HUDEP-2 (cell line): ENCODE data around the gene LAPTM5.

Experiments used
- DNase-seq, 76 experiments: peaks; one replicate each; lab custom pipeline; 2025; ENCODE audit not compliant: unreplicated experiment in 76 of 76; lab: John Stamatoyannopoulos, UW

LAPTM5 gene

GRCh38 chr1:30721341-30721793 is 36.2 kb downstream of the LAPTM5 start:
- no peak for DNase-seq

- DNase-seq, result no peak
Observed at GRCh38 chr1:30720271-30721223, 37.0 kb downstream of the LAPTM5 start.

- DNase-seq, result peak in 17 of 76 experiments; percentile 16 to 79 (median 49)
Observed at GRCh38 chr1:30719406-30720270, 37.9 kb downstream of the LAPTM5 start.

GRCh38 chr1:30718636-30719405 is 38.8 kb downstream of the LAPTM5 start:
- peak in 64 of 76 experiments; percentile 21 to 100 (median 76) for DNase-seq

GRCh38 chr1:30718091-30718635 is 39.4 kb downstream of the LAPTM5 start:
- DNase-seq, result peak in 75 of 76 experiments; percentile 63 to 100 (median 99)

GRCh38 chr1:30716646-30717045 is 40.9 kb downstream of the LAPTM5 start:
- DNase-seq, result no peak

GRCh38 chr1:30715886-30716285 is 41.7 kb downstream of the LAPTM5 start:
- no peak for DNase-seq

- peak in 3 of 76 experiments; percentile 10 to 31 (median 16) for DNase-seq
Observed at GRCh38 chr1:30715216-30715615, 42.4 kb downstream of the LAPTM5 start.

- DNase-seq, result no peak
Observed at GRCh38 chr1:30714536-30715090, 43.0 kb downstream of the LAPTM5 start.

GRCh38 chr1:30714025-30714424 is 43.5 kb downstream of the LAPTM5 start:
- no peak for DNase-seq

- DNase-seq, result no peak
Observed at GRCh38 chr1:30713311-30713710, 44.3 kb downstream of the LAPTM5 start.

- DNase-seq, result no peak
Observed at GRCh38 chr1:30712583-30712982, 45.0 kb downstream of the LAPTM5 start.

- no peak for DNase-seq
Observed at GRCh38 chr1:30710407-30710806, 47.2 kb downstream of the LAPTM5 start.

- no peak for DNase-seq
Observed at GRCh38 chr1:30708361-30708728, 49.2 kb downstream of the LAPTM5 start.

GRCh38 chr1:30707412-30708360 is 49.9 kb downstream of the LAPTM5 start:
- DNase-seq, result peak in 53 of 76 experiments; percentile 3 to 74 (median 44)

- peak in 15 of 76 experiments; percentile 6 to 62 (median 20) for DNase-seq
Observed at GRCh38 chr1:30706528-30706927, 51.0 kb downstream of the LAPTM5 start.

GRCh38 chr1:30705698-30706097 is 51.9 kb downstream of the LAPTM5 start:
- no peak for DNase-seq

- no peak for DNase-seq
Observed at GRCh38 chr1:30704765-30705509, 52.6 kb downstream of the LAPTM5 start.
